ENCODE measurements around the gene ADAMTSL5. TPM values are rescaled to one million over a fixed set of nuclear protein-coding genes. Genes with fewer than 3 reads are reported as not detected.
"Not testable (repeated sequence)": the region's sequence is repeated elsewhere in the genome, so short reads cannot be mapped to it uniquely, and the experiment has no call there.

The ADAMTSL5 gene
- total and polyA plus RNA-seq, 7 donors: 0.71 to 5.8 (median 1.7) TPM; not detected in 1

DNA sequence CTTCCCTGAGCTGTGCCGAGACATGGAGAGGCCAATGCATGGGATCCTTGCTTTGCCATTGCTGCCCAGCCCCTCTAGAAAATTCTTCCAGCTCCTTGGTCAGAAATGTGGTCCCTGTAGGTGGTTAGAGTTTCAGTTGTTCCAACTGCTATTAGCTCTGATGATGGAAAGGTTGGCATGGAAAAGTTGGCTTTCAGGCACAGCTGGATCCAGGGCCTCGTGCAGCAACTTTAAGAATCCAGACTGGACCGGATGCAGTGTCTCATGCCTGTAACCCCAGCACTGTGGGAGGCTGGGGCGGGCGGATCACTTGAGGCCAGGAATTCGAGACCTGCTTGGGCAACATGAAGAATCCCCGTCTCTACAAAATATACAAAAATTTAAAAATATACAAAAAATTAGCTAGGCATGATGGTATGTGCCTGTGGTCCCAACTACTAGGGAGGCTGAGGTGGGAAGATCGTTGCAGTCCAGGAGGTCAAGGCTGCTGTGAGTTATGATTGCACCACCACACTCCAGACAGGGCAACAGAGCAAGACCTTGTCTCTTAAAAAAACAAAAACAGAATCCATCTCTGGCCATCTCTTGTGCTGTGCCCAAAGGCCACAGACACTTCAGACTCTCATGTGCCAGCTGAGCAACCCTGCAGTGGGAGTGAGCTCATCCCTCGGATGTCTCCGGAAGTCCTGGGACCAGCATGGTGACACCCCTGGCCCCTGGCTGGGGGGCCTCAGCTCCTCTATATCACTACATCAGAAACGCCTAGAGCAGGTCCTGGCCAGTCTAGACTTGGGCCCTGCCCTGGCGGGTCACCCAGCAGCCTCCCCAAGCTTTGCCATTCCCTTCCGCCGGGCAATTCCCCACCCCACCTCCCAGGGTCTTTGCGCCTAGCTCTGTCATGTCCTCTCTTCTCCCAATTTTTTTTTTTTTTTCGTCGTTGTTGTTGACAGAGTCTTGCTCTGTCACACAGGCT, 38.5 kb upstream of the ADAMTSL5 start:
- Histone ChIP-seq H3K4me3 (no peak overlapping the region), H3K27ac (no peak overlapping the region), H3K36me3 (peaks cover 0 to 15% (median 7%) of the 10 kb centered on the region in 4 donors), H3K4me1 (peaks cover 0 to 1% (median under 1%) of the 10 kb centered on the region in 4 donors), H3K27me3 (no peaks in the 10 kb centered on the region), H3K9me3 (no peaks in the 10 kb centered on the region)
- TF ChIP-seq CTCF (IDR thresholded peaks at IDR 0.05) (no peak), POLR2AphosphoS5 (IDR thresholded peaks at IDR 0.05) (no peak), POLR2A (IDR thresholded peaks at IDR 0.05) (no peak), EP300 (IDR thresholded peaks at IDR 0.05) (no peak)
- WGBS, 2 donors: 84 to 85% methylated on average over 17 of the region's 17 CpGs
- DNase-seq: no peak
- intact Hi-C loops (cut with DNase I): no loop called here

DNA sequence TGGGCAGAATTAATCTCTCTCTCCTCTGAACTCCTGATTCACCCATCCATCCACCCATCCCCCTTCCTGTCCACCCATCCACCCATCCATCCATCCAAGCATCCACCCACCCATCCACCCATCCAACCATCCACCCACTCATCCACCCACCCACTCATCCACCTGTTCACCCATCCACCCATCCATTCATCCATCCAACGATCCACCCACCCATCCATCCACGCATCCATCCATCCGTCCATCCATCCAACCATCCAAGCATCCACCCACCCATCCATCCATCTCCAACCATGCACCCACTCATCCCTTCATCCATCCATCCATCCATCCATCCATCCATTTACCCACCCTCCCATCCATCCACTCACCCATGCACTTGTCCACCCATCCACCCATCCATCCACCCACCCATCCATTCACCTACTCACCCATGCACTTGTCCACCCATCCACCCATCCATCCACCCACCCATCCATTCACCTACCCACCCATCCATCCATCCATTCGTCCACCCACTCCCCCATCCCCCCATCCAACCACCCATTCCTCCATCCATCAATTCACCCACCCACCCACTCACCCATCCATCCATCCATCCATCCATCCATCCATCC, 36.6 kb upstream of the ADAMTSL5 start:
- Histone ChIP-seq H3K9me3 (no peaks in the 10 kb centered on the region), H3K36me3 (no peaks in the 10 kb centered on the region), H3K4me3 (no peak overlapping the region), H3K27me3 (peaks cover 0 to 3% (median 0%) of the 10 kb centered on the region in 3 donors), H3K27ac (no peak overlapping the region), H3K4me1 (peaks cover 0 to 6% (median 5%) of the 10 kb centered on the region in 4 donors)
- no peak for DNase-seq
- intact Hi-C loops (cut with DNase I): no loop called here
- TF ChIP-seq EP300 (IDR thresholded peaks at IDR 0.05) (no peak), POLR2AphosphoS5 (IDR thresholded peaks at IDR 0.05) (no peak), CTCF (IDR thresholded peaks at IDR 0.05) (no peak), POLR2A (IDR thresholded peaks at IDR 0.05) (no peak)
- WGBS, 2 donors: 86 to 87% methylated on average over 4 of the region's 4 CpGs

GRCh38 chr19:1540365-1540925, 27.6 kb upstream of the ADAMTSL5 start:
- Histone ChIP-seq H3K36me3 (no peaks in the 10 kb centered on the region), H3K27ac (peak overlapping the region in 3 of 4 donors; percentile 63 to 77 (median 72)), H3K4me1 (peaks cover 0 to 27% (median 15%) of the 10 kb centered on the region in 4 donors), H3K4me3 (peak overlapping the region in 1 of 4 donors; percentile 10), H3K9me3 (no peaks in the 10 kb centered on the region), H3K27me3 (no peaks in the 10 kb centered on the region)
- intact Hi-C loops (cut with DNase I): no loop called here
- peak; percentile 75 for DNase-seq
- no peak for TF ChIP-seq CTCF (IDR thresholded peaks at IDR 0.05)
- TF ChIP-seq POLR2AphosphoS5 (IDR thresholded peaks at IDR 0.05): peak in 1 of 4 donors; percentile 34
- no peak for TF ChIP-seq POLR2A (IDR thresholded peaks at IDR 0.05)
- WGBS, 2 donors: 40 to 70% methylated on average over 17 of the region's 17 CpGs

- H3K27me3 ChIP-seq; DNase-seq; H3K4me3 ChIP-seq; H3K9me3 ChIP-seq; intact Hi-C loops (cut with DNase I); H3K36me3 ChIP-seq: not testable (repeated sequence)
- Histone ChIP-seq H3K4me1 (peaks cover 0 to 27% (median 15%) of the 10 kb centered on the region in 4 donors), H3K27ac (peak overlapping the region in 3 of 4 donors; percentile 63 to 77 (median 72))
- 91% methylated on average over 11 of the region's 11 CpGs for WGBS, 2 donors
These were observed 26.9 kb upstream of the ADAMTSL5 start for GRCh38 chr19:1539749-1540148.

GRCh38 chr19:1538978-1539377, 26.2 kb upstream of the ADAMTSL5 start:
- WGBS, 2 donors: 36 to 43% methylated on average over 15 of the region's 15 CpGs
- Histone ChIP-seq H3K36me3 (no peaks in the 10 kb centered on the region), H3K4me3 (no peak overlapping the region), H3K4me1 (peaks cover 0 to 27% (median 15%) of the 10 kb centered on the region in 4 donors), H3K27ac (no peak overlapping the region), H3K9me3 (no peaks in the 10 kb centered on the region), H3K27me3 (no peaks in the 10 kb centered on the region)
- TF ChIP-seq POLR2A (IDR thresholded peaks at IDR 0.05) (no peak), POLR2AphosphoS5 (IDR thresholded peaks at IDR 0.05) (no peak), CTCF (IDR thresholded peaks at IDR 0.05) (no peak), EP300 (IDR thresholded peaks at IDR 0.05) (no peak)
- DNase-seq: no peak
- intact Hi-C loops (cut with DNase I): no loop called here

DNA sequence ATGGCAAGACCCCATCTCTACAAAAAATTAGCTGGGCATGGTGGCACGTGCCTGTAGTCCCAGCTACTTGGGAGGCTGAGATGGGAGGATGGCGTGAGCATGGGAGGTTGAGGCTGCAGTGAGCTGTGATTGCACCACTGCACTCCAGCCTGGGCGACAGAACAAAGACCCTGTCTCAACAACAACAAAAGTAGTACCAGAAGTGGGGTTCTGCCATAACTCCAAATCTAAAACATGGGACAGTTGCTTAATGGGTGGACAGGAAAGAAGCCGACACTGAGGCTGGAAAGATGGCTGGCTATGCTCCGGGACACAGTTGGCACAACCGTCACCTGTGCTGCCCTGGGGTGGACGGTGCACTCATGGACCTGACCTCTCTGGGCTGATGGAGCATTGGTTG, 22.9 kb upstream of the ADAMTSL5 start:
- H3K9me3 ChIP-seq; H3K4me3 ChIP-seq; H3K36me3 ChIP-seq; intact Hi-C loops (cut with DNase I); H3K27me3 ChIP-seq; DNase-seq; H3K27ac ChIP-seq: not testable (repeated sequence)
- peaks cover 0 to 25% (median 13%) of the 10 kb centered on the region in 4 donors for H3K4me1 ChIP-seq
- 96% methylated on average over 7 of the region's 7 CpGs for WGBS, 2 donors

All from sigmoid colon (tissue), 7 donors.